GM18870 (cell line): ENCODE measurements around the gene SNAPC2.

ENCODE experiments used
- ATAC-seq: cut with Tn5 transposase; IDR thresholded peaks from one replicate; pipeline ENCODE4 v1.9.1; 2021; ENCODE audit warnings: moderate library complexity; ENCODE audit not compliant: unreplicated experiment

The SNAPC2 gene

DNA sequence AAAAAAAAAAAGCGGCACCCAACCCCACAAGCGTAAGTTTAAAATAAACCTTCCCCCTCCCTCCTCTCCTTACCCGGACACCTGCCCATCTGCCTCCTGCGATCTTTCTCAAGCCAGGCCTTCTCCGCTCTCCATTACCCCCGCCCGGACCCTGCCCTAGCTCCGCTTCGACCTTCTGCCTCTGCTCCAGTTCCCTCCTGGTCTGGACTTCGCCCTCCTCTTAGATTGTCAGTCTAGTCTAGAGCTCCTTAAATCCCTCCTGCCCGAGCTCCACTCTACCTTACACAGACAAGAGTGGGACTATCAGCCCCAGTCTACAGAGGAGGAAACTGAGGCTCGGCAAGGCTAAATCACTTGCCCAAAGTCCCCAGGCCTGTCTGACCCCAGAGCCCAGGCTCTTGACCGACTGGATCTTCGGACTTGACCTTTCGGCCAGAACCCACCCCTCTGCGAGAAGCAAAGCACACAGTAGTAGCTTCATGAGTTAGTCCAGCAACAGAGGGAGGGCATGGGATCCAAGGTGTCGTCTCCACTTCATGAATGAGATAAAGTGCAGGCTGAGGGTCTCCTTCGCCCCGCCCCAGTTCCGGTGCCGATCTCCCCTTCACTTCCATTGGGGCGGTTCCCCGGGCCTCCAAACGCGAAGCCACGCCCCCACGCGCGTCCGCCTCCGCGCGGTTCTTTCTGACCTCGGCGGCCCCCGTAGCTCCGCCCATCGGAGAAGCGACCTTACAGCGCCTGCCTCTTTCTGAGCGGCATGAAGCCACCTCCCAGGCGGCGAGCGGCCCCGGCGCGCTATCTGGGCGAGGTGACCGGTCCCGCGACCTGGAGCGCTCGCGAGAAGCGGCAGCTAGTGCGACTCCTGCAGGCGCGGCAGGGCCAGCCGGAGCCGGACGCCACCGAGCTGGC, at the start of gene SNAPC2:
Gene SNAPC2 (plus strand): TSS at position 729 of the 909 bp plus-strand sequence. CDS start 29 bp downstream, at position 758.
- ATAC-seq = peak; percentile 51

DNA sequence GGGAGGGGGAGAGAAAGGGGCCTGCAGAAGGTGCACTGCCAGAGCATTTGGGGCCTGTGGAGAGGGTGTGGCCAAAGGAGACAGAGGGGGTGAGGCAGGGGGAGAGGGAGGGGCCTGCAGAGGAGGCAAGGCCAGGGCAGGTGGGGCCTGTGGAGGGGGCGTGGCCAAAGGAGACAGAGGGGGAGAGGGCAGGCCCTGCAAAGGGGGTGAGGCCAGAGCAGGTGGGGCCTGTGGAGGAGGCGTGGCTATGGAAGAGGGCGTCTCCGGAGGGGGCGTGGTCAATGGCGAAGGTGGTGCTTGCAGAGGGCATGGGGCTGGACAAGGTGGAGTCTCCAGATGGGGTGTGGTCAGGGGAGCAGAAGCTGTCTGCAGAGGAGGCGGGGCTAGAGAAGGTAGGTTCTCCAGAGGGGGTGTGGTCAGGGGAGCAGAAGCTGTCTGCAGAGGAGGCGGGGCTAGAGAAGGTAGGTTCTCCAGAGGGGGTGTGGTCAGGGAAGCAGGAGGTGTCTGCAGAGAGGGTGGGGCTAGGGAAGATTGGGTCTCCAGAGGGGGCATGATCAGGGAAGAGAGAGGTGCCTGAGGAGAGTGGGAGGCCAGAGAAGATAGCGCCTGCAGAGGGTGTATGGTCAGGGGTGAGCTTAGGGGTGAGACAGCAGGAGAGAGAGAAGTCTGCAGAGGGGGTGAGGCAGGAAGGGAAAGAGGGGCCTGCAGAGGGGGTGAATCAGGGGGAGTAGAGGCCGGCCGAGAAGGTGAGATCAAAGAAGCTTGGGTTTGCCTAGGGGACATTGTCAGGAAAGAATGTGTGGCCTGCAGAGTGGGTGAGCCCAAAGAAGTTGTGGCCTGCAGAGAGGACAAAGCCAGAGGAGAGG, 49.3 kb upstream of the SNAPC2 start:
- ATAC-seq = no peak

DNA sequence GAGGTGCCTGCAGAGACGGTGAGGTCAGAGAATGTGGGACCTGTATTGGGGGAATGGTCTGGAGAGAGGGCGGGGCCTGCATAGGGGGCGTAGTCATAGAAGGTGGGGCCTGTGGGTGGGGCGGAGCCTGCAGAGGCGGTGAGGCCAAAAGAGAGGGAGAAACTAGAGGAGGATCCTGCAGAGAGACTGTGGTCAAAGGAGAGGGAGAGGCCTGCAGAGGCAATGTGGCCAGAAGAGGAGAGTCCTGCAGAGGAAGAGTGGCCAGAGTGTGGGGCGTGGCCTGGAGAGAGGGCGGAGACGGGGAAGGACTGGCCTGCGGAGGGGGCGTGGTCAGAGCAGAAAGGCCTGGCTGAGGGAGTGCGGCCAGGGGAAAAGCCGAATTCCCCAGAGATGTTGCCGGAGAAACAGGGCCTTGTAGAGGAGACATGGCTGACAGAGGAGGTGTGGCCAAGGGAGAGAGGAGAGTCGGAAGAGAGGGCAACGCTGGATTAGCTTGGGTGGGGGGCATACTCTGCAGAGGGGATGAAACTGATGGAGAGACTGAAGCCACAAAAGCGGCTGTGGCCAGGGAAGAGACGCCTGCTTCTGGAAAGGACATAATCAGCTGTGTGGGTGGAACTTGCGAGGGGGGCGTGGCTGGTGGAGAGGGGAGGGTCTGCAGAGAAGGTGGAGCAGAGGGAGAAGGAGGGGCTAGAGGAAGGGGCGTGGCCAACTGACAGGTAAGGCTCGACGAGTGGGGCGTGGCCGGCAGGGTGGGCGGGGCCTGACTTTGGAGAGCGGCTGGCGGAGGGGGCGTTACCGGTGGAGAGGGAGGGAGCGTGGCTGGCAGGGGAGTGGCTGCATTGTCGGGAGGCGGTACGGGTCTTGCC, 48.5 kb upstream of the SNAPC2 start:
- no peak for ATAC-seq

GRCh38 chr19:7872306-7873204, 47.6 kb upstream of the SNAPC2 start:
- no peak for ATAC-seq

GRCh38 chr19:7873304-7874075, 46.6 kb upstream of the SNAPC2 start:
- ATAC-seq = no peak

DNA sequence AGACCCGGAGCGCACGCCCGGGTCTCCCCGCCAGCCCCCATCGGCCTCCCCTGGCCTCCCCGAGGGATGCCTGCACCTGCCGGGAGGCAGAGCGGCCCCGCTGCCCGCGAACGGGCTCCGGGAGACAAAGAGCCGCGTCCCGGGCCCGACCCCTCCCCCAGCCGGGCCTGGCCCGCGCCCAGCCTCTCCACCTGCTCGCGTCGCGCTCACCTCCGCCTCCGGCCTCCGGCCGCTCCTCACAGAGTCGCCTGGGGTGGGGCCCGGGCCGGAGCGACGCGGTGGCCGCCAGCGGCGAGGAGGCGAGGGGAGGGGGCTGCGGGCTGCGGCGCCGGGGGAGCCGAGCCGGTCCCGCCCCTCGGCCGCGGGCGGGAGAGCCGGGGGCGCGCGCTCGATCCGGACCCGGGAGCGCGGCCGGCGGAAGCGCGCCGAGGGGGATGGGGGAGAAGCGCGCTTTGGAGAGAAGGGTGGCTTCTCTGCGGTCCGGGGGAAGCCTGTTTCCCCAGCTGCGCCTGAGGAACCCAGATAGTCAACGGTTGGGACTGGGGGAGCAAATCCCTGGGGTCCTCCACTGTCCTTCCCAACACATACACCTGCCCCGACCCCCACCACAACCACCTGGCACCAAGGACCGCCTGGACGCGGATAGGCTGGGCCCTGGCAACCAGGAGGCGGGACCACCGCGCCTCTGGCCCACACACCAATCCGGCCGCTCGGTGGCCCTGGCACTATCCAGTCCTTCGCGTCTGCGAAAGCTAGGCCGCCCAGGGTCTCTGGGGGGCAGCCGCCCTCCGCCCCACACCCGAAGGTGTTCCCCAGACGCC, 45.9 kb upstream of the SNAPC2 start, which contains the start of gene PRR36:
Gene PRR36 (minus strand): TSS at position 315 of the 821 bp plus-strand sequence. CDS start 701 bp downstream, outside the sequence.
- no peak for ATAC-seq

DNA sequence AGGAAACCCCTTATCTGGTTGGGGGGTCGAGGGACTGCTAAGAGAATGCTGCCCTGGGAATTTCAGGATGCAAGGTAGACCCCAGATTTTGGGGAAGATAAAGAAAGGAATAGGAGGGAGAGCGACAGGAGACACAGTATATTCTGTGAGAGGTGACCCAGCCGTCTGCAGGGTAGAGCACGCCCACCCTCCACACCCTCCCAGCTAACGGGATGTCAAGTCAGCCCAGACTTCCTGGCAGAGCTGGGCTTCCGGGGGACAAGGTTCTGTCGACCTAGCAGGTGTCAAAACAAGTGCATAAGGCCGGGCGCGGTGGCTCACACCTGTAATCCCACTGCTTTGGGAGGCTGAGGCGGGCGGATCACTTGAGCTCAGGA, 45.3 kb upstream of the SNAPC2 start:
- ATAC-seq = no peak

GRCh38 chr19:7877249-7877836, 42.8 kb upstream of the SNAPC2 start:
- no peak for ATAC-seq

DNA sequence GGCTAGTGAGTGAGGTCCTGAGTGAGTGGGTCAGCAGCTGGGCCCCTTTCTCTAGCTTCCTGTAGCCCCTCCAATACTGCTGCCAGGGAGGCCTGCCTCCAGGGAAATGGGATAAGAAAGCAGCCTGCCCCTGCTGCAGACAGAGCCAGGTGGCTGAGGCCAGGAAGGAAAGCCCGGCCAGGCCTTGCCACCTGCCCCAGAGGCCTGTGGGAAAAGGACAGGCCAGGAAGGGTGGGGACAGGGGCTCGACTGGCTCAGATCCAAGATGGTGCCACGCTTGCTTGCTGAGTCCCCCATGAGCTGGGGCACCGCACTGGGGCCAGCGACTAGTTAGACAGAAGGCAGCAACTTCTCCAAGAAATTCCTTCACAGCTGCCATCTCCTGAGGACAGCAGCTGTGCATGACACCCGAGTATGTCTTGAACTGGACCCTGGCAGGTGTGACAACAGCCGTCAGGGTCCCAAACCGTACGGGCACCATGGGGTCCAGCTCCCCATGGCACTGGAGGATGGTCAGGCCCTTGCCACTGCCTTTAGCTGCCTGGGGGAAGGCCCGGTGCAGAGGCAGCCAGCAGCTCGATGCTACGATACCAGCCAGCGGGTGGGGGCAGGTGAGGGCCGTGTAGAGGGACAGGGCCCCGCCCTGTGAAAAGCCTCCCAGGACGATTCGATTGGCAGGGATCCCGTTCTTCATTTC, 40.9 kb upstream of the SNAPC2 start:
- no peak for ATAC-seq

GRCh38 chr19:7879836-7880235, 40.3 kb upstream of the SNAPC2 start:
- no peak for ATAC-seq

DNA sequence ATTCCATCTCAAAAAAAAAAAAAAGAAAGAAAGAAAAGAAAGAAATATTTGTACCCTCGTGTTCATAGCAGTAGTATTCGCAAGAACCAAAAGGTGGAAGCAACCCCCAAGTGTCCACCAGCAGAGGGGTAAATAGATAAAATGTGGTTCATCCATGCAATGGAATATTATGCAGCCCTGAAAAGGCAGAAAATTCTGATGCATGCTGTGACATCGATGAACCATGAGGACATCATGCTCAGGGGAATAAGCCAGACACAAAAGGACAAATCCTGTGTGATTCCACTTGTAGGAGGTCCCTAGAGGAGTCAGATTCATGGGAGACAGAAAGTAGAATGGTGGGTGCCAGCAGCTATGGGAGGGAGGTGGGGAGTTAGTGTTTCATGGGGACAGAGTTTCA, 38.2 kb upstream of the SNAPC2 start:
- no peak for ATAC-seq

- no peak for ATAC-seq
Measured at GRCh38 chr19:7883105-7883504, 37.0 kb upstream of the SNAPC2 start.

- ATAC-seq = no peak
Measured at GRCh38 chr19:7883796-7884570, 36.2 kb upstream of the SNAPC2 start.

- ATAC-seq = no peak
Measured at GRCh38 chr19:7885818-7886217, 34.3 kb upstream of the SNAPC2 start.

DNA sequence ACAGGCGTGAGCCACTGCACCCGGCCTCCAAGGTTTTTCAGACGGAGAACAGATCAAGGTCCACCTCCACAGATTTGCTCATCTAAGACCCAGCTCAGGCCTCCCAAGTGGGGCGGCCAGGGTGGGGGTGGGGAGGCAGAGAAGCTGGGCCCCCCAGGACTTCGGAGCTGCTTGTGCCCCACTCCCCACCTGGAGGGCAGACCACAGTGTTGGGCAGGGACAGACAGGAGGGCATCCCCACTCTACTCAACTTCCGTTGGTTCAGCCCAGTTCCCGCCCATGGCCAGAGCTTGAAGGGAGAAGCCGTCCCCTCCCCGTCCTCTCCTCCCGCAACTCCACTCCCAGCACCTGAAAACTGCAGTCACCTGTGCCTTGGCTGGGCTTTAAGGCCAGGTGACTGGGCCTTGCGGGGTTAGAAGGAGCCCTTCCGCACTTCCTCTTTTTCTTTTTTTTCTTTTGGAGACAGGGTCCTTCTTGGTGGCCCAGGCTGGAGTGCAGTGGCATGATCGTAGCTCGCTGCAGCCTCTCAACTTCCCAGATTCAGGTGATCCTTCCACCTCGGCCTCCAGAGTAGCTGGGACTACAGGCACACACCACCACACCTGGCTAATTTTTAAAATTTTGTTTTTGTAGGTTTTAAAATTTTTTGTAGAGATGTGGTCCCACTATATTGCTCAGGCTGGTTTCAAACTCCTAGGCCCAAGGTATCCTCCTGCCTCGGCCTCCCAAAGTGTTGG, 32.6 kb upstream of the SNAPC2 start:
- no peak for ATAC-seq
